Tibial nerve (tissue), 4 donors: ENCODE results near the gene MAP7D1. TPM values are rescaled to one million over a fixed set of nuclear protein-coding genes. Genes with fewer than 3 reads are reported as not detected.

Experiments
- DNase-seq, 2 donors: peaks; one replicate each; pipeline ENCODE4 v3.0.0-alpha.2; 2019; ENCODE audit warnings: low spot score in 2 of 2
- H3K27ac ChIP-seq, 4 donors: fragments of 200-600 bp; sonication (generic) in 3 of 4; one replicate each; pipeline ENCODE4 v1.5.1; 2017 to 2019; ENCODE audit warnings: mild to moderate bottlenecking in 1 of 4
- H3K27me3 ChIP-seq, 2 donors: fragments of 200-600 bp; sonication (generic) in 1 of 2; one replicate each; pipeline versions ENCODE4 v1.5.1 to v1.6.0; 2017 to 2019
- H3K36me3 ChIP-seq, 3 donors: fragments of 200-600 bp; sonication (generic); one replicate each; pipeline ENCODE4 v1.5.1; 2018 to 2019
- H3K4me1 ChIP-seq, 4 donors: fragments of 200-600 bp; sonication (generic) in 3 of 4; one replicate each; pipeline ENCODE4 v1.5.1; 2017 to 2019
- H3K4me3 ChIP-seq, 4 donors: fragments of 200-600 bp; sonication (generic) in 3 of 4; one replicate each; pipeline ENCODE4 v1.5.1; 2017 to 2019; ENCODE audit warnings: mild to moderate bottlenecking in 1 of 4, moderate library complexity in 1 of 4
- H3K9me3 ChIP-seq, 4 donors: fragments of 200-600 bp; sonication (generic) in 3 of 4; one replicate each; pipeline ENCODE4 v1.5.1; 2017 to 2019
- CTCF ChIP-seq, 5 experiments: fragments of 200-600 bp in 3 of 5; fragments of 450-650 bp in 2 of 5; sonication (generic) in 3 of 5; IDR thresholded peaks; one replicate each; pipeline ENCODE4 v1.5.1; 2016 to 2019; ENCODE audit warnings: antibody characterized with exemption in 5 of 5, mild to moderate bottlenecking in 3 of 5, moderate library complexity in 2 of 5
- EP300 ChIP-seq, 2 donors: sonication (generic); formaldehyde crosslinking; IDR thresholded peaks; one replicate each; pipeline ENCODE4 v1.6.1; 2017; ENCODE audit warnings: antibody characterized with exemption in 2 of 2, mild to moderate bottlenecking in 1 of 2
- POLR2A ChIP-seq, 2 donors: fragments of 450-650 bp; IDR thresholded peaks; one replicate each; pipeline ENCODE4 v1.6.1; 2017; ENCODE audit warnings: antibody characterized with exemption in 2 of 2, mild to moderate bottlenecking in 2 of 2, moderate library complexity in 2 of 2
- WGBS, 2 donors: methylation state at CpG; one replicate each; pipeline ENCODE4 v1.1.5; 2018; 5-methylcytosine and 5-hydroxymethylcytosine counted together
- total RNA-seq, 4 donors: library from RNA; depleted of rRNA; stranded (reverse); fragments of >200 nt; gene quantifications; one replicate each; pipeline ENCODE4 v1.1.0, GENCODE V29; 2016

The MAP7D1 gene
- total RNA-seq, 4 donors from 2014 or later, result 85.0 to 184 (median 121) TPM

GRCh38 chr1:36134505-36135329 is 21.2 kb upstream of the MAP7D1 start:
- Histone ChIP-seq H3K4me1 (peaks cover 0 to 43% (median 17%) of the 10 kb centered on the region in 4 donors), H3K27ac (peak overlapping the region; percentile 2 to 88 (median 54)), H3K27me3 (no peaks in the 10 kb centered on the region), H3K36me3 (peaks cover 0 to 35% (median 7%) of the 10 kb centered on the region in 3 donors), H3K9me3 (no peaks in the 10 kb centered on the region), H3K4me3 (no peak overlapping the region)
- TF ChIP-seq CTCF (IDR thresholded peaks at IDR 0.05), result peak; percentile 63 to 94 (median 70)
- TF ChIP-seq POLR2A (IDR thresholded peaks at IDR 0.05), result no peak
- WGBS, 2 donors, result 49 to 51% methylated on average over 7 of the region's 7 CpGs
- DNase-seq, result peak; percentile 50 to 80

GRCh38 chr1:36135330-36135667 is 20.7 kb upstream of the MAP7D1 start:
- no peak for TF ChIP-seq EP300 (IDR thresholded peaks at IDR 0.05)
- TF ChIP-seq POLR2A (IDR thresholded peaks at IDR 0.05), result no peak
- no peak for TF ChIP-seq CTCF (IDR thresholded peaks at IDR 0.05)
- Histone ChIP-seq H3K27me3 (no peaks in the 10 kb centered on the region), H3K27ac (peak overlapping the region; percentile 2 to 88 (median 54)), H3K4me1 (peaks cover 0 to 49% (median 20%) of the 10 kb centered on the region in 4 donors), H3K36me3 (peaks cover 0 to 41% (median 7%) of the 10 kb centered on the region in 3 donors), H3K9me3 (no peaks in the 10 kb centered on the region), H3K4me3 (no peak overlapping the region)
- DNase-seq, result no peak
- WGBS, 2 donors, result 17 to 25% methylated on average over 6 of the region's 6 CpGs

- H3K4me3 ChIP-seq, result no peak overlapping the region
- H3K36me3 ChIP-seq, result peaks cover 0 to 43% (median 7%) of the 10 kb centered on the region in 3 donors
- no peaks in the 10 kb centered on the region for H3K9me3 ChIP-seq
- H3K4me1 ChIP-seq, result peaks cover 0 to 54% (median 21%) of the 10 kb centered on the region in 4 donors
- TF ChIP-seq EP300 (IDR thresholded peaks at IDR 0.05), result no peak
- no peaks in the 10 kb centered on the region for H3K27me3 ChIP-seq
- DNase-seq, result no peak
- peak overlapping the region; percentile 2 to 88 (median 54) for H3K27ac ChIP-seq
Observed at GRCh38 chr1:36135796-36136195, 20.2 kb upstream of the MAP7D1 start.

GRCh38 chr1:36136535-36136934 is 19.4 kb upstream of the MAP7D1 start:
- Histone ChIP-seq H3K9me3 (no peaks in the 10 kb centered on the region), H3K4me1 (peaks cover 0 to 59% (median 21%) of the 10 kb centered on the region in 4 donors), H3K4me3 (no peak overlapping the region), H3K36me3 (peaks cover 0 to 43% (median 7%) of the 10 kb centered on the region in 3 donors), H3K27ac (peak overlapping the region in 2 of 4 donors; percentile 81 to 88), H3K27me3 (no peaks in the 10 kb centered on the region)
- DNase-seq, result no peak
- TF ChIP-seq EP300 (IDR thresholded peaks at IDR 0.05) (no peak), CTCF (IDR thresholded peaks at IDR 0.05) (no peak), POLR2A (IDR thresholded peaks at IDR 0.05) (no peak)
- 28 to 58% methylated on average over 1 of the region's 1 CpG for WGBS, 2 donors

- Histone ChIP-seq H3K36me3 (peaks cover 0 to 43% (median 7%) of the 10 kb centered on the region in 3 donors), H3K27me3 (no peaks in the 10 kb centered on the region), H3K9me3 (no peaks in the 10 kb centered on the region), H3K27ac (no peak overlapping the region), H3K4me3 (no peak overlapping the region), H3K4me1 (peaks cover 0 to 64% (median 23%) of the 10 kb centered on the region in 4 donors)
- WGBS, 2 donors, result 73 to 80% methylated on average over 5 of the region's 5 CpGs
- DNase-seq, result no peak
- TF ChIP-seq POLR2A (IDR thresholded peaks at IDR 0.05), result no peak
- no peak for TF ChIP-seq EP300 (IDR thresholded peaks at IDR 0.05)
- TF ChIP-seq CTCF (IDR thresholded peaks at IDR 0.05), result no peak
Observed at GRCh38 chr1:36137226-36137625, 18.7 kb upstream of the MAP7D1 start.
